Gastrocnemius medialis (tissue), 4 donors: ENCODE data around the gene DOCK3. TPM values are rescaled to one million over a fixed set of nuclear protein-coding genes. Genes with fewer than 3 reads are reported as not detected.

Experiments
- ATAC-seq, 2 donors: fragments of 150-250 bp; one replicate each; pipeline ENCODE4 v1.9.1; 2016
- DNase-seq, 2 donors: peaks; one replicate each; pipeline ENCODE4 v3.0.0-alpha.2; 2019
- H3K27ac ChIP-seq, 4 donors: fragments of 200-600 bp; sonication (generic); 1 replicate in 1 of 4; 2 replicates in 3 of 4; pipeline ENCODE4 v1.5.1; 2016 to 2018; ENCODE audit warnings: mild to moderate bottlenecking in 2 of 4, moderate library complexity in 1 of 4
- H3K27me3 ChIP-seq, 3 donors: fragments of 200-600 bp; sonication (generic) in 2 of 3; 1 replicate in 1 of 3; 2 replicates in 2 of 3; pipeline versions ENCODE4 v1.5.1 to v1.6.0; 2016 to 2019; ENCODE audit warnings: mild to moderate bottlenecking in 1 of 3, moderate library complexity in 1 of 3
- H3K36me3 ChIP-seq, 2 donors: fragments of 200-600 bp; sonication (generic) in 1 of 2; one replicate each; pipeline ENCODE4 v1.5.1; 2017 to 2018
- H3K4me1 ChIP-seq, 2 donors: fragments of 200-600 bp; sonication (generic) in 1 of 2; one replicate each; pipeline ENCODE4 v1.5.1; 2016 to 2017; ENCODE audit warnings: mild to moderate bottlenecking in 2 of 2
- H3K4me3 ChIP-seq, 4 donors: fragments of 200-600 bp; sonication (generic) in 3 of 4; 1 replicate in 1 of 4; 2 replicates in 3 of 4; pipeline ENCODE4 v1.5.1; 2016 to 2019; ENCODE audit warnings: mild to moderate bottlenecking in 2 of 4
- H3K9me3 ChIP-seq, 3 donors: fragments of 200-600 bp; sonication (generic) in 2 of 3; 1 replicate in 1 of 3; 2 replicates in 2 of 3; pipeline ENCODE4 v1.5.1; 2016 to 2019
- POLR2A ChIP-seq, 2 donors: fragments of 450-650 bp; IDR thresholded peaks; one replicate each; pipeline ENCODE4 v1.6.1; 2017; ENCODE audit warnings: antibody characterized with exemption in 2 of 2, mild to moderate bottlenecking in 2 of 2, moderate library complexity in 2 of 2
- in situ Hi-C, 4 donors: fragments of 200-750 bp; cut with MboI; loops; one replicate each; pipeline versions ENCODE4 v1.15.0 to v1.8.0; 2017; ENCODE audit warnings: low sequenced_read_pairs in 4 of 4
- intact Hi-C: fragments of 100-400 bp; cut with DNase I; formaldehyde crosslinking; loops from one replicate; pipeline ENCODE4 v1.15.1; 2023; ENCODE audit warnings: low total_unique reads
- total RNA-seq, 4 donors: library from RNA; depleted of rRNA; stranded (reverse); fragments of >200 nt; gene quantifications; one replicate each; pipeline versions ENCODE4 v1.1.0 to v1.2.3, GENCODE V29; 2016
- TF ChIP-seq, protein P1 (sequence below), 5 experiments: fragments of 450-650 bp in 3 of 5; fragments of 200-600 bp in 2 of 5; sonication (generic) in 2 of 5; IDR thresholded peaks in 4 of 5; conservative IDR thresholded peaks in 1 of 5; 1 replicate in 4 of 5; 2 replicates in 1 of 5; pipeline ENCODE4 v1.5.1; 2016 to 2019; ENCODE audit warnings: antibody characterized with exemption in 5 of 5, mild to moderate bottlenecking in 3 of 5, moderate library complexity in 3 of 5

Gene DOCK3
- total RNA-seq, 4 donors from 2014 or later: 0.61 to 3.1 (median 0.73) TPM

GRCh38 chr3:50666837-50667236 lies 7.9 kb upstream of the DOCK3 start:
- in situ Hi-C loops: no loop called here
- ATAC-seq (no peak), DNase-seq (no peak)
- Histone ChIP-seq H3K4me3 (no peak overlapping the region), H3K9me3 (no peaks in the 10 kb centered on the region), H3K27ac (no peak overlapping the region), H3K4me1 (no peaks in the 10 kb centered on the region), H3K27me3 (no peaks in the 10 kb centered on the region), H3K36me3 (no peaks in the 10 kb centered on the region)
- TF ChIP-seq, protein P1, sequence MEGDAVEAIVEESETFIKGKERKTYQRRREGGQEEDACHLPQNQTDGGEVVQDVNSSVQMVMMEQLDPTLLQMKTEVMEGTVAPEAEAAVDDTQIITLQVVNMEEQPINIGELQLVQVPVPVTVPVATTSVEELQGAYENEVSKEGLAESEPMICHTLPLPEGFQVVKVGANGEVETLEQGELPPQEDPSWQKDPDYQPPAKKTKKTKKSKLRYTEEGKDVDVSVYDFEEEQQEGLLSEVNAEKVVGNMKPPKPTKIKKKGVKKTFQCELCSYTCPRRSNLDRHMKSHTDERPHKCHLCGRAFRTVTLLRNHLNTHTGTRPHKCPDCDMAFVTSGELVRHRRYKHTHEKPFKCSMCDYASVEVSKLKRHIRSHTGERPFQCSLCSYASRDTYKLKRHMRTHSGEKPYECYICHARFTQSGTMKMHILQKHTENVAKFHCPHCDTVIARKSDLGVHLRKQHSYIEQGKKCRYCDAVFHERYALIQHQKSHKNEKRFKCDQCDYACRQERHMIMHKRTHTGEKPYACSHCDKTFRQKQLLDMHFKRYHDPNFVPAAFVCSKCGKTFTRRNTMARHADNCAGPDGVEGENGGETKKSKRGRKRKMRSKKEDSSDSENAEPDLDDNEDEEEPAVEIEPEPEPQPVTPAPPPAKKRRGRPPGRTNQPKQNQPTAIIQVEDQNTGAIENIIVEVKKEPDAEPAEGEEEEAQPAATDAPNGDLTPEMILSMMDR (IDR thresholded peaks at IDR 0.05 in 4 of 5, conservative IDR thresholded peaks at IDR 0.05 in 1 of 5): no peak
- intact Hi-C loops: no loop called here

- intact Hi-C loops: loop anchor here (10.0 kb wide), 1 partner anchor 107 kb away; the partner anchor contains the start of genes C3orf18 and HEMK1
- TF ChIP-seq, protein P1 (IDR thresholded peaks at IDR 0.05 in 4 of 5, conservative IDR thresholded peaks at IDR 0.05 in 1 of 5): no peak
- no peak for TF ChIP-seq POLR2A (IDR thresholded peaks at IDR 0.05)
- in situ Hi-C loops: no loop called here
Measured at GRCh38 chr3:50671331-50671730, 3.4 kb upstream of the DOCK3 start.

DNA sequence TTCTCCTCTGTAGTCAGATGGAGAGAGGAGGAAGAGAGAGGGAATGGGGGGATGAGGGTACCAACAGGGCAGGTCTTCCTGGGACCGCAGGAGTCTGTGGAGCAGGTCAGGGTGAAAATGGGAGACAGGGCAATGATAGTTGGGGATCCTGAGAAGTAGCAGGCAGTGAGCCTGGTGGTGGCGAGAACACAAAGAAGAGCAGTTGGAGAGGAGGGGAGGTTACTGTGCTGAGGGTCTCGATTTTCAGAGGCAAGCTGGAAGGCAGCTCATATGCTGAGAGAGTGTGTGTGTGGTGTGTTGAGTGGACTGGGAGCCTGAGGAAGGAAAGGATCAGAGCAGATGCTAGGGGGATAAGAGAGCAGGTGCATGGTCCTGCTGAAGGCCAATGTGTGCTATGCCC lies 2.1 kb upstream of the DOCK3 start:
- ATAC-seq (no peak), DNase-seq (no peak)
- Histone ChIP-seq H3K36me3 (no peaks in the 10 kb centered on the region), H3K4me3 (no peak overlapping the region), H3K27ac (no peak overlapping the region), H3K27me3 (peaks cover 13 to 19% (median 18%) of the 10 kb centered on the region in 3 donors), H3K9me3 (no peaks in the 10 kb centered on the region), H3K4me1 (peaks cover 3 to 4% of the 10 kb centered on the region in 2 donors)
- intact Hi-C loops: loop anchor here (10.0 kb wide), 1 partner anchor 108 kb away; the partner anchor contains the start of genes C3orf18 and HEMK1
- in situ Hi-C loops: no loop called here
- TF ChIP-seq, protein P1 (IDR thresholded peaks at IDR 0.05 in 4 of 5, conservative IDR thresholded peaks at IDR 0.05 in 1 of 5): no peak
- TF ChIP-seq POLR2A (IDR thresholded peaks at IDR 0.05): no peak

More at GRCh38 chr3:50671331-50671730, 3.4 kb upstream of the DOCK3 start:
- ATAC-seq: no peak
- no peak for DNase-seq
- H3K27ac ChIP-seq: no peak overlapping the region
- no peaks in the 10 kb centered on the region for H3K36me3 ChIP-seq
- H3K4me3 ChIP-seq: no peak overlapping the region
- no peaks in the 10 kb centered on the region for H3K9me3 ChIP-seq
- peaks cover 3 to 7% (median 4%) of the 10 kb centered on the region in 3 donors for H3K27me3 ChIP-seq
- H3K4me1 ChIP-seq: peaks cover 3 to 4% of the 10 kb centered on the region in 2 donors

- Histone ChIP-seq H3K27ac (no peak overlapping the region), H3K9me3 (no peaks in the 10 kb centered on the region), H3K27me3 (peaks cover 19 to 28% (median 23%) of the 10 kb centered on the region in 3 donors), H3K4me1 (peaks cover 3 to 4% of the 10 kb centered on the region in 2 donors), H3K36me3 (no peaks in the 10 kb centered on the region), H3K4me3 (no peak overlapping the region)
- in situ Hi-C loops: no loop called here
- no peak for DNase-seq
- TF ChIP-seq, protein P1 (IDR thresholded peaks at IDR 0.05 in 4 of 5, conservative IDR thresholded peaks at IDR 0.05 in 1 of 5): no peak
- no peak for TF ChIP-seq POLR2A (IDR thresholded peaks at IDR 0.05)
- intact Hi-C loops: loop anchor here (10.0 kb wide), 1 partner anchor 109 kb away; the partner anchor contains the start of genes C3orf18 and HEMK1
- no peak for ATAC-seq
Measured at GRCh38 chr3:50673931-50674330, 796 bp upstream of the DOCK3 start.
